HL-60 (cell line): ENCODE data around the gene RGMA.

Experiments
- GABPA ChIP-seq: IDR thresholded peaks from 2 replicates; pipeline ENCODE4 v1.6.1; 2012; ENCODE audit warnings: low read depth
- POLR2AphosphoS5 ChIP-seq: IDR thresholded peaks from 2 replicates; pipeline ENCODE4 v1.6.1; 2012; ENCODE audit warnings: low read depth
- TF ChIP-seq, protein P1 (sequence below): IDR thresholded peaks from one replicate; pipeline ENCODE4 v1.5.1; 2011; ENCODE audit warnings: low read length, control low read depth, inconsistent platforms; ENCODE audit not compliant: insufficient read depth
- TF ChIP-seq, protein P2 (sequence below): IDR thresholded peaks from 2 replicates; pipeline ENCODE4 v1.6.1; 2012; ENCODE audit warnings: low read depth; ENCODE audit not compliant: insufficient replicate concordance

DNA sequence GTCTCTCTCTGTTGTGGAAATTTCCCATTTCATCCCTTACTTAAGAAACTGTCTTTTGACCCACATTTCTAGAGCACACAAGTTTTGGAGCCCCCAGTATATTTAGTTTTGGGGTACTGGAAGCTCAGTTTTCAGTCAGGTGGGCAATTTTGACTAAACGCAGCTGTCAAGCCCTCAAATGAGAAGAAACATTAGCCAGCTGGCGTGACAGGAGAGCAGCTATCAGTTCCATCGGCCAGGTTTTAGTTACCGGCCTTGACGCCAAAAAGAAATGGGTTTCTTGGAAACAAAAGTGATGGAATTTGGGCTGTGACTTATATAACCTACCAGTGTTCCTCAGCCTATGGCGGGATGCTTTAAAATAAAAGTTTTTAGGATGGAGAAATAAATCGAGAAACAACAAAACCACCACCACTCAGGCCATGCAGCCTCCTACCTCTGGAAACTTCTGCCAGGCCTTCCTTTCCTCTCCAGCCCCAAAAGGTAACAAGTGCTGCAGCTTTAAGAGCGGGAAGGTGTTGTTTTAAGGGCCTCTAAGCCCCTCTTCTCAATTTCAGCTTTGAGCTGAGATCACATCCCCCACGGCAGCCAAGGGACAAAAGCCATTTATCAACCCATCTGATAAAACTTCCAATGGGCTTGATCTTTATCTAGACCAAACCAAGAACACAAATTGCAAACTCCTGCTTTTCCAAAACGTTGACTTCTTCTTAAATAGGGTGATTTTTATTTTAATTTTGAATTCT, 18.3 kb downstream of the RGMA start:
- TF ChIP-seq, protein P1, sequence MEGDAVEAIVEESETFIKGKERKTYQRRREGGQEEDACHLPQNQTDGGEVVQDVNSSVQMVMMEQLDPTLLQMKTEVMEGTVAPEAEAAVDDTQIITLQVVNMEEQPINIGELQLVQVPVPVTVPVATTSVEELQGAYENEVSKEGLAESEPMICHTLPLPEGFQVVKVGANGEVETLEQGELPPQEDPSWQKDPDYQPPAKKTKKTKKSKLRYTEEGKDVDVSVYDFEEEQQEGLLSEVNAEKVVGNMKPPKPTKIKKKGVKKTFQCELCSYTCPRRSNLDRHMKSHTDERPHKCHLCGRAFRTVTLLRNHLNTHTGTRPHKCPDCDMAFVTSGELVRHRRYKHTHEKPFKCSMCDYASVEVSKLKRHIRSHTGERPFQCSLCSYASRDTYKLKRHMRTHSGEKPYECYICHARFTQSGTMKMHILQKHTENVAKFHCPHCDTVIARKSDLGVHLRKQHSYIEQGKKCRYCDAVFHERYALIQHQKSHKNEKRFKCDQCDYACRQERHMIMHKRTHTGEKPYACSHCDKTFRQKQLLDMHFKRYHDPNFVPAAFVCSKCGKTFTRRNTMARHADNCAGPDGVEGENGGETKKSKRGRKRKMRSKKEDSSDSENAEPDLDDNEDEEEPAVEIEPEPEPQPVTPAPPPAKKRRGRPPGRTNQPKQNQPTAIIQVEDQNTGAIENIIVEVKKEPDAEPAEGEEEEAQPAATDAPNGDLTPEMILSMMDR: no peak
- TF ChIP-seq, protein P2, sequence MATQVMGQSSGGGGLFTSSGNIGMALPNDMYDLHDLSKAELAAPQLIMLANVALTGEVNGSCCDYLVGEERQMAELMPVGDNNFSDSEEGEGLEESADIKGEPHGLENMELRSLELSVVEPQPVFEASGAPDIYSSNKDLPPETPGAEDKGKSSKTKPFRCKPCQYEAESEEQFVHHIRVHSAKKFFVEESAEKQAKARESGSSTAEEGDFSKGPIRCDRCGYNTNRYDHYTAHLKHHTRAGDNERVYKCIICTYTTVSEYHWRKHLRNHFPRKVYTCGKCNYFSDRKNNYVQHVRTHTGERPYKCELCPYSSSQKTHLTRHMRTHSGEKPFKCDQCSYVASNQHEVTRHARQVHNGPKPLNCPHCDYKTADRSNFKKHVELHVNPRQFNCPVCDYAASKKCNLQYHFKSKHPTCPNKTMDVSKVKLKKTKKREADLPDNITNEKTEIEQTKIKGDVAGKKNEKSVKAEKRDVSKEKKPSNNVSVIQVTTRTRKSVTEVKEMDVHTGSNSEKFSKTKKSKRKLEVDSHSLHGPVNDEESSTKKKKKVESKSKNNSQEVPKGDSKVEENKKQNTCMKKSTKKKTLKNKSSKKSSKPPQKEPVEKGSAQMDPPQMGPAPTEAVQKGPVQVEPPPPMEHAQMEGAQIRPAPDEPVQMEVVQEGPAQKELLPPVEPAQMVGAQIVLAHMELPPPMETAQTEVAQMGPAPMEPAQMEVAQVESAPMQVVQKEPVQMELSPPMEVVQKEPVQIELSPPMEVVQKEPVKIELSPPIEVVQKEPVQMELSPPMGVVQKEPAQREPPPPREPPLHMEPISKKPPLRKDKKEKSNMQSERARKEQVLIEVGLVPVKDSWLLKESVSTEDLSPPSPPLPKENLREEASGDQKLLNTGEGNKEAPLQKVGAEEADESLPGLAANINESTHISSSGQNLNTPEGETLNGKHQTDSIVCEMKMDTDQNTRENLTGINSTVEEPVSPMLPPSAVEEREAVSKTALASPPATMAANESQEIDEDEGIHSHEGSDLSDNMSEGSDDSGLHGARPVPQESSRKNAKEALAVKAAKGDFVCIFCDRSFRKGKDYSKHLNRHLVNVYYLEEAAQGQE: no peak
- TF ChIP-seq POLR2AphosphoS5 (no peak), GABPA (no peak)
